Caco-2 (cell line): Measurements from ENCODE around the gene FIBP. TPM values are rescaled to one million over a fixed set of nuclear protein-coding genes. Genes with fewer than 3 reads are reported as not detected.

ENCODE experiments used
- BruUV-seq: library from RNA; stranded (reverse); fragments of 400-500 nt; replicated peaks from 2 replicates; lab custom pipeline; 2021; lab: Mats Ljungman, UMichigan
- CTCF ChIA-PET: fragments of 300-600 bp; sonication (Branson Sonifier 250); formaldehyde crosslinking; loops from one replicate; lab custom pipeline; 2022; ENCODE audit warnings: antibody characterized with exemption; lab: Charles Lee
- POLR2A ChIA-PET: fragments of 300-600 bp; sonication (Branson Sonifier 250); formaldehyde crosslinking; loops from one replicate; lab custom pipeline; 2022; ENCODE audit warnings: antibody characterized with exemption; lab: Charles Lee
- DNase-seq, 2 experiments: peaks; one replicate each; pipeline versions ENCODE4 v3.0.0 to v3.0.0-alpha.2; 2020 to 2022
- H3K27me3 ChIP-seq: replicated peaks from 2 replicates; pipeline ENCODE4 v1.6.0; 2011; ENCODE audit warnings: low read length; ENCODE audit not compliant: control insufficient read depth, insufficient read depth
- H3K36me3 ChIP-seq: 2 replicates; pipeline ENCODE4 v1.5.1; 2011; ENCODE audit warnings: low read length; ENCODE audit not compliant: control insufficient read depth, insufficient read depth
- H3K4me1 ChIP-seq: fragments of 250-450 bp; sonication (Bioruptor Pico); 2 replicates; pipeline ENCODE4 v1.5.1; 2020; ENCODE audit warnings: mild to moderate bottlenecking
- H3K4me3 ChIP-seq: 2 replicates; pipeline ENCODE4 v1.5.1; 2011; ENCODE audit warnings: low read depth, mild to moderate bottlenecking, control low read depth, low read length
- H3K9me3 ChIP-seq: fragments of 250-450 bp; sonication (Bioruptor Pico); 2 replicates; pipeline ENCODE4 v1.5.1; 2020; ENCODE audit warnings: mild to moderate bottlenecking, moderate library complexity
- H3K27ac Mint-ChIP-seq: one replicate; pipeline ENCODE4 v1.8.0; 2022; ENCODE audit warnings: mixed read lengths; ENCODE audit not compliant: unreplicated experiment
- H3K27me3 Mint-ChIP-seq: one replicate; pipeline ENCODE4 v1.8.0; 2022; ENCODE audit warnings: mixed read lengths; ENCODE audit not compliant: insufficient read depth, unreplicated experiment
- H3K36me3 Mint-ChIP-seq: one replicate; pipeline ENCODE4 v1.8.0; 2022; ENCODE audit warnings: mild to moderate bottlenecking, mixed read lengths; ENCODE audit not compliant: insufficient read depth, unreplicated experiment
- H3K4me1 Mint-ChIP-seq: one replicate; pipeline ENCODE4 v1.8.0; 2022; ENCODE audit warnings: low read depth, mixed read lengths; ENCODE audit not compliant: unreplicated experiment
- H3K4me3 Mint-ChIP-seq: one replicate; pipeline ENCODE4 v1.8.0; 2022; ENCODE audit warnings: mild to moderate bottlenecking, moderate library complexity, mixed read lengths; ENCODE audit not compliant: unreplicated experiment
- H3K9me3 Mint-ChIP-seq: one replicate; pipeline ENCODE4 v1.8.0; 2022; ENCODE audit warnings: mixed read lengths; ENCODE audit not compliant: unreplicated experiment
- intact Hi-C: fragments of 100-400 bp; cut with micrococcal nuclease; formaldehyde crosslinking; loops from one replicate; pipeline ENCODE4 v1.10.0; 2022; ENCODE audit not compliant: unreplicated experiment
- total RNA-seq: library from RNA; stranded (reverse); gene quantifications from 2 replicates; pipeline ENCODE4 v1.2.3, GENCODE V29; 2022
- TF ChIP-seq, protein P1 (sequence below), 2 experiments: fragments of 200-600 bp in 1 of 2; IDR thresholded peaks; 1 replicate in 1 of 2; 2 replicates in 1 of 2; pipeline versions ENCODE4 v1.5.1 to v1.8.0; 2011 to 2022; ENCODE audit warnings: antibody characterized with exemption in 1 of 2, control low read depth in 1 of 2, inconsistent platforms in 1 of 2, low read depth in 1 of 2, low read length in 1 of 2, mild to moderate bottlenecking in 1 of 2, moderate library complexity in 1 of 2; ENCODE audit not compliant: insufficient read depth in 1 of 2, severe bottlenecking in 1 of 2, unreplicated experiment in 1 of 2

The FIBP gene
- total RNA-seq, 1 experiment from 2014 or later = 61.5 TPM

DNA sequence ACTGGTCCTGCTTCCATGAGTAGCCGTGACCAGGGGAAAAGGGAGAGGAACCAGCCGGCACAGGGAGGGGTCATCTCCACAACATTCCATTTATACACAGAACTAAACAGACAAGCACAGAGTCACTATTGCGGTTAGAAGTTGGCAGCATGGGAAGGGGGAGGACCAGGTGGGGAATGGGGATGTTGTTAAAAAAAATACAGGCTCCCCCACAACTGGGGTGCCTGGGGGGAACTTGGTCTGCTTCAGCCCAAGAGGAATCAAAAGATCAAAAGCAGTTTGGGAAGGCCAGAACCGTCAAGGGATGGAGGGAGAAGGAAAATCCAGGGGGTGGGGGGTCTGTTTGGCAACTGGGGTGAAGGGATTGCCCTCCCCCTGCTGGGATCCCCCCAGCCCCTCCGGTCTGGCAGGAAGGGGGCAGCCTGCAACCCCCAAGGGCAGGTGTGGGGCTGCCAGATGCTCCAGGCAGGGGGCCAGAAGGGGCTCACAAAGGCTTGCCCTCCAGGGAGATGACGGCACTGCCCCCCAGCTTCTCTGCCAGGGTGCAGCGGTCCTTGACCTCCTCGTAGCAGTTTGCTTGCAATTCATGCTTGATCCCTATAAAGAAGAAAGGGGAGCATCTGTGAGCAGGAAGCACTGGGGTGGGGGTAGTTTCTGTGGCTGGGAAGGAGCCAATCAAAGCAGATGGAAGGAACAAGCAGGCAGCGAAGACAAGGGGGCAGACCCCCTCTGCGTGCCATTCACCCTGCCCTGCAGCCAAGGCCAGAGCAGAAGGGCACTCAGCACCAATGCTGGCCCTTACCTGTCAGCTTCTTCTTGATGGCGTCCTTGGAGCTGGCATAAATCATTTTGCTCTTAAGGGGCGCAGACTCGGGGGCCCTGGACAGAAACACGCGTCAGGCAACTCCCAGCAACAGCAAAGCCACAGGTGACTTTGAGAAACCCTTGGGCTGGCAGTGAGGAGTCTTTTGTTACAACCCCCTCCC lies 33.1 kb downstream of the FIBP start:
- Mint-ChIP-seq H3K4me1 (peaks cover 38% of the 10 kb centered on the region), H3K27ac (peak overlapping the region; percentile 64), H3K27me3 (no peaks in the 10 kb centered on the region), H3K36me3 (peaks cover 91% of the 10 kb centered on the region), H3K4me3 (peak overlapping the region; percentile 68), H3K9me3 (no peaks in the 10 kb centered on the region)
- H3K4me1 ChIP-seq = peaks cover 11% of the 10 kb centered on the region
- TF ChIP-seq, protein P1, sequence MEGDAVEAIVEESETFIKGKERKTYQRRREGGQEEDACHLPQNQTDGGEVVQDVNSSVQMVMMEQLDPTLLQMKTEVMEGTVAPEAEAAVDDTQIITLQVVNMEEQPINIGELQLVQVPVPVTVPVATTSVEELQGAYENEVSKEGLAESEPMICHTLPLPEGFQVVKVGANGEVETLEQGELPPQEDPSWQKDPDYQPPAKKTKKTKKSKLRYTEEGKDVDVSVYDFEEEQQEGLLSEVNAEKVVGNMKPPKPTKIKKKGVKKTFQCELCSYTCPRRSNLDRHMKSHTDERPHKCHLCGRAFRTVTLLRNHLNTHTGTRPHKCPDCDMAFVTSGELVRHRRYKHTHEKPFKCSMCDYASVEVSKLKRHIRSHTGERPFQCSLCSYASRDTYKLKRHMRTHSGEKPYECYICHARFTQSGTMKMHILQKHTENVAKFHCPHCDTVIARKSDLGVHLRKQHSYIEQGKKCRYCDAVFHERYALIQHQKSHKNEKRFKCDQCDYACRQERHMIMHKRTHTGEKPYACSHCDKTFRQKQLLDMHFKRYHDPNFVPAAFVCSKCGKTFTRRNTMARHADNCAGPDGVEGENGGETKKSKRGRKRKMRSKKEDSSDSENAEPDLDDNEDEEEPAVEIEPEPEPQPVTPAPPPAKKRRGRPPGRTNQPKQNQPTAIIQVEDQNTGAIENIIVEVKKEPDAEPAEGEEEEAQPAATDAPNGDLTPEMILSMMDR (IDR thresholded peaks at IDR 0.05; ENCODE audit: insufficient read depth in 1 of 2, low read depth in 1 of 2, low read length in 1 of 2, severe bottlenecking in 1 of 2, unreplicated experiment in 1 of 2) = no peak
- no peaks in the 10 kb centered on the region for H3K27me3 ChIP-seq
- no peak overlapping the region for H3K4me3 ChIP-seq
- H3K36me3 ChIP-seq = peaks cover 12% of the 10 kb centered on the region; the same call in 1 of the 2 replicates
- POLR2A ChIA-PET = interaction anchor here (0.6 kb wide), 1 partner anchor 147 kb away, joined by 5 read pairs; the partner anchor contains the start of genes BANF1 and EIF1AD
- H3K9me3 ChIP-seq = 0 out of 2 replicates have a peak, but pooled peaks cover 3% of the 10 kb centered on the region
- TSS peak; percentile 45 for BruUV-seq
- CTCF ChIA-PET = interaction anchor here (0.6 to 1.0 kb wide), 3 partner anchors 28 to 111 kb away, joined by 3 to 9 read pairs (median 6); partner anchors contain the start of gene FIBP
- intact Hi-C loops = loop anchor here (5.0 kb wide), 1 partner anchor 203 kb away; no protein-coding TSS in a partner anchor
- peak in 1 of 2 experiments; percentile 29 for DNase-seq

GRCh38 chr11:65854161-65854592 lies 34.1 kb downstream of the FIBP start:
- peak; percentile 61 to 73 for DNase-seq
- intact Hi-C loops = no loop called here
- peak overlapping the region; percentile 68 for H3K4me3 Mint-ChIP-seq
- H3K9me3 ChIP-seq = 0 out of 2 replicates have a peak, but pooled peaks cover 3% of the 10 kb centered on the region
- no peaks in the 10 kb centered on the region for H3K27me3 ChIP-seq
- H3K4me1 ChIP-seq = peaks cover 21% of the 10 kb centered on the region
- TF ChIP-seq, protein P1 (IDR thresholded peaks at IDR 0.05; ENCODE audit: insufficient read depth in 1 of 2, low read depth in 1 of 2, low read length in 1 of 2, severe bottlenecking in 1 of 2, unreplicated experiment in 1 of 2) = no peak
- peaks cover 39% of the 10 kb centered on the region for H3K4me1 Mint-ChIP-seq
- H3K27me3 Mint-ChIP-seq = no peaks in the 10 kb centered on the region
- ChIA-PET POLR2A (interaction anchor here (0.6 kb wide), 1 partner anchor 148 kb away, joined by 5 read pairs; the partner anchor contains the start of genes BANF1 and EIF1AD), CTCF (interaction anchor here (0.6 to 1.0 kb wide), 5 partner anchors 27 to 135 kb away, joined by 3 to 9 read pairs (median 7); partner anchors contain the start of gene FIBP)
- H3K27ac Mint-ChIP-seq = peak overlapping the region; percentile 64
- BruUV-seq = no TSS peak
- no peaks in the 10 kb centered on the region for H3K9me3 Mint-ChIP-seq
- H3K36me3 Mint-ChIP-seq = peaks cover 92% of the 10 kb centered on the region
- H3K4me3 ChIP-seq = no peak overlapping the region
- H3K36me3 ChIP-seq = peaks cover 12% of the 10 kb centered on the region; the same call in 1 of the 2 replicates
